Gastroesophageal sphincter (tissue), 4 donors: ENCODE data around the gene HOPX. TPM values are rescaled to one million over a fixed set of nuclear protein-coding genes. Genes with fewer than 3 reads are reported as not detected.
"Not testable (repeated sequence)": the region's sequence is repeated elsewhere in the genome, so short reads cannot be mapped to it uniquely, and the experiment has no call there.

ENCODE experiments used
- ATAC-seq: fragments of 150-250 bp; one replicate; pipeline ENCODE4 v1.9.1; 2016; ENCODE audit warnings: mild to moderate bottlenecking, moderate library complexity
- H3K27ac ChIP-seq, 4 donors: fragments of 200-600 bp; sonication (generic) in 3 of 4; 1 replicate in 3 of 4; 2 replicates in 1 of 4; pipeline ENCODE4 v1.5.1; 2016 to 2019
- H3K27me3 ChIP-seq: fragments of 200-600 bp; sonication (generic); one replicate; pipeline ENCODE4 v1.5.1; 2019
- H3K36me3 ChIP-seq, 2 donors: fragments of 200-600 bp; sonication (generic); one replicate each; pipeline ENCODE4 v1.5.1; 2019; ENCODE audit warnings: control low read depth in 1 of 2
- H3K4me1 ChIP-seq, 3 donors: fragments of 200-600 bp; sonication (generic); 1 replicate in 2 of 3; 2 replicates in 1 of 3; pipeline ENCODE4 v1.5.1; 2016 to 2019; ENCODE audit warnings: control low read depth in 2 of 3
- H3K4me3 ChIP-seq, 2 donors: fragments of 200-600 bp; sonication (generic); one replicate each; pipeline ENCODE4 v1.5.1; 2019; ENCODE audit warnings: mild to moderate bottlenecking in 1 of 2, moderate library complexity in 1 of 2
- H3K9me3 ChIP-seq, 3 donors: fragments of 200-600 bp; sonication (generic); one replicate each; pipeline ENCODE4 v1.5.1; 2017 to 2019; ENCODE audit warnings: control low read depth in 2 of 3
- CTCF ChIP-seq, 4 experiments: fragments of 200-600 bp in 2 of 4; fragments of 450-650 bp in 2 of 4; sonication (generic) in 1 of 4; IDR thresholded peaks; one replicate each; pipeline ENCODE4 v1.5.1; 2017 to 2019; ENCODE audit warnings: antibody characterized with exemption in 4 of 4, mild to moderate bottlenecking in 2 of 4, moderate library complexity in 2 of 4
- EP300 ChIP-seq: sonication (generic); formaldehyde crosslinking; IDR thresholded peaks from one replicate; pipeline ENCODE4 v1.6.1; 2017; ENCODE audit warnings: antibody characterized with exemption, mild to moderate bottlenecking
- POLR2A ChIP-seq, 2 donors: fragments of 450-650 bp; IDR thresholded peaks; one replicate each; pipeline ENCODE4 v1.6.1; 2017; ENCODE audit warnings: antibody characterized with exemption in 2 of 2, mild to moderate bottlenecking in 2 of 2, moderate library complexity in 1 of 2
- POLR2AphosphoS5 ChIP-seq: sonication (generic); formaldehyde crosslinking; IDR thresholded peaks from one replicate; pipeline ENCODE4 v1.6.1; 2017; ENCODE audit warnings: antibody characterized with exemption
- WGBS, 2 donors: methylation state at CpG; one replicate each; pipeline ENCODE4 v1.1.5; 2018; ENCODE audit warnings: low coverage in 1 of 2; 5-methylcytosine and 5-hydroxymethylcytosine counted together
- total RNA-seq, 4 donors: library from RNA; depleted of rRNA; stranded (reverse); fragments of >200 nt; gene quantifications; one replicate each; pipeline ENCODE4 v1.1.0, GENCODE V29; 2016

HOPX gene
- total RNA-seq, 4 donors from 2014 or later: 2.7 to 31.7 (median 6.6) TPM

DNA sequence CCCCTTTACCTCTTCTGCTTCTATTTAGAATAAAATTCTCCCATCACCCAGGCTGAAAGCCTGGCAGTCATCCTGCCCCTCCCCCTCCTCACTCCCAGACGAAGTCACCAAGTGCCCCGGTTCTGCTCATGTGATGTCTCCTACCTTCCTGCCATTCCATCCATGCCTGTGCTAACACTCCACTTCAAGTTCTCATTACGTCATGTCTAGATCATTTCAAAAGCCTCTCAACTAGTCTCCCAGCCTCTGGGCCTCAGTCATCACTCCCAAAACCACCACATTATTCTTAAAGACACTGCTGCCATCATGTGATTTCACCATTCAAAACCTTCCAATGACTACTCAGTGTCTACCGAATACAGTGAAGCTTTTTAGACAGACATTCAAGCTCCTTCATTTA lies 17.2 kb upstream of the HOPX start:
- H3K4me3 ChIP-seq: no peak overlapping the region
- no peaks in the 10 kb centered on the region for H3K4me1 ChIP-seq
- no peaks in the 10 kb centered on the region for H3K27me3 ChIP-seq
- no peak overlapping the region for H3K27ac ChIP-seq
- no peaks in the 10 kb centered on the region for H3K9me3 ChIP-seq
- no peak for ATAC-seq
- 77 to 80% methylated on average over 4 of the region's 4 CpGs for WGBS, 2 donors
- TF ChIP-seq CTCF (IDR thresholded peaks at IDR 0.05) (no peak), POLR2A (IDR thresholded peaks at IDR 0.05) (no peak), POLR2AphosphoS5 (no peak), EP300 (no peak)
- no peaks in the 10 kb centered on the region for H3K36me3 ChIP-seq

DNA sequence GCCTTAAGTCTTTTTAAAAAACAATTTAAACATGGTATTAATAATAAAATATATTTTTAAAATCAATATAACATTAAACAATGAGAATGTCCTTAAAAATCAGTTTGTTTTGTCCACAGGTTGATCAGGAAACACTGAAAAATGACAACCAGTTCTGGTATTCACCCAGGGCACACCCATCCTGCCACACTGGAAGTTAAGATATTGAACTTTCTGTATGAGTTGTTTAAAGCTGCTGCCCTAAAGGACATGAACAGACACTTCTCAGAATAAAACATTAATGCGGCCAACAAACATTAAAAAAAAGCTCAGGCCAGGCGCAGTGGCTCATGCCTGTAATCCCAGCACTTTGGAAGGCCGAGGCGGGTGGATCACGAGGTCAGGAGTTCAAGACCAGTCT lies 15.0 kb upstream of the HOPX start:
- TF ChIP-seq EP300 (no peak), POLR2AphosphoS5 (no peak), POLR2A (IDR thresholded peaks at IDR 0.05) (no peak), CTCF (IDR thresholded peaks at IDR 0.05) (no peak)
- no peak overlapping the region for H3K27ac ChIP-seq
- no peaks in the 10 kb centered on the region for H3K4me1 ChIP-seq
- H3K27me3 ChIP-seq: peaks cover 4% of the 10 kb centered on the region
- ATAC-seq: no peak
- WGBS, 2 donors: 71% methylated on average over 5 of the region's 5 CpGs; no CpG with 5 or more reads in 1 of the 2 donors
- no peaks in the 10 kb centered on the region for H3K36me3 ChIP-seq
- no peaks in the 10 kb centered on the region for H3K9me3 ChIP-seq
- H3K4me3 ChIP-seq: no peak overlapping the region

- not testable (repeated sequence) for H3K27ac ChIP-seq, H3K36me3 ChIP-seq, H3K27me3 ChIP-seq, H3K9me3 ChIP-seq, H3K4me3 ChIP-seq, H3K4me1 ChIP-seq, ATAC-seq
- WGBS, 2 donors: no CpG with 5 or more reads among the region's 35 CpGs
Measured at GRCh38 chr4:56693476-56693875, 12.4 kb upstream of the HOPX start.

DNA sequence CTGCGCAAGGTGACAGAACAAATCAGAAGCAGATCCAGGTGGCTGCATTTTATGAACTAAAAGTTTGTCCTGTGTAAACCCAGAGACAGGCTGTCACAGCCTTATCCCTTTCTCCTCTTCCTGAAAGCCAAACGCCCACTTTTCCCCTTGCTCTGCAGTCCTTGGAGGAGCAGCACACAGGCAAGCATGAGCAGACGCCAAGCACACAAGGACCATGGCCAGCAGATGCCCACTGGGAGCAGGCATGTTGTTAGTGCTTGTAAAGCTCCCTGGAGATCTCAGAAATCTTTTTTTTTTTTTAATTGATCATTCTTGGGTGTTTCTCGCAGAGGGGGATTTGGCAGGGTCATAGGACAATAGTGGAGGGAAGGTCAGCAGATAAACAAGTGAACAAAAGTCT lies 11.5 kb upstream of the HOPX start:
- no peaks in the 10 kb centered on the region for H3K4me1 ChIP-seq
- WGBS, 2 donors: 60 to 70% methylated on average over 2 of the region's 4 CpGs
- peaks cover 4% of the 10 kb centered on the region for H3K27me3 ChIP-seq
- H3K9me3 ChIP-seq: no peaks in the 10 kb centered on the region
- no peak for ATAC-seq
- H3K4me3 ChIP-seq: no peak overlapping the region
- no peaks in the 10 kb centered on the region for H3K36me3 ChIP-seq
- H3K27ac ChIP-seq: no peak overlapping the region
- TF ChIP-seq POLR2A (IDR thresholded peaks at IDR 0.05) (no peak), CTCF (IDR thresholded peaks at IDR 0.05) (no peak), EP300 (no peak), POLR2AphosphoS5 (no peak)

GRCh38 chr4:56691425-56691824 lies 10.3 kb upstream of the HOPX start:
- H3K27me3 ChIP-seq: peaks cover 4% of the 10 kb centered on the region
- H3K4me3 ChIP-seq: no peak overlapping the region
- no peaks in the 10 kb centered on the region for H3K36me3 ChIP-seq
- 50 to 57% methylated on average over 2 to 3 of the region's 3 CpGs for WGBS, 2 donors
- no peaks in the 10 kb centered on the region for H3K9me3 ChIP-seq
- H3K4me1 ChIP-seq: no peaks in the 10 kb centered on the region
- TF ChIP-seq POLR2AphosphoS5 (no peak), CTCF (IDR thresholded peaks at IDR 0.05) (no peak), POLR2A (IDR thresholded peaks at IDR 0.05) (no peak), EP300 (no peak)
- H3K27ac ChIP-seq: no peak overlapping the region
- no peak for ATAC-seq
